ENCODE results near the gene GIMAP6.
"Not testable (repeated sequence)": the region's sequence is repeated elsewhere in the genome, so short reads cannot be mapped to it uniquely, and the experiment has no call there.

Gene GIMAP6

DNA sequence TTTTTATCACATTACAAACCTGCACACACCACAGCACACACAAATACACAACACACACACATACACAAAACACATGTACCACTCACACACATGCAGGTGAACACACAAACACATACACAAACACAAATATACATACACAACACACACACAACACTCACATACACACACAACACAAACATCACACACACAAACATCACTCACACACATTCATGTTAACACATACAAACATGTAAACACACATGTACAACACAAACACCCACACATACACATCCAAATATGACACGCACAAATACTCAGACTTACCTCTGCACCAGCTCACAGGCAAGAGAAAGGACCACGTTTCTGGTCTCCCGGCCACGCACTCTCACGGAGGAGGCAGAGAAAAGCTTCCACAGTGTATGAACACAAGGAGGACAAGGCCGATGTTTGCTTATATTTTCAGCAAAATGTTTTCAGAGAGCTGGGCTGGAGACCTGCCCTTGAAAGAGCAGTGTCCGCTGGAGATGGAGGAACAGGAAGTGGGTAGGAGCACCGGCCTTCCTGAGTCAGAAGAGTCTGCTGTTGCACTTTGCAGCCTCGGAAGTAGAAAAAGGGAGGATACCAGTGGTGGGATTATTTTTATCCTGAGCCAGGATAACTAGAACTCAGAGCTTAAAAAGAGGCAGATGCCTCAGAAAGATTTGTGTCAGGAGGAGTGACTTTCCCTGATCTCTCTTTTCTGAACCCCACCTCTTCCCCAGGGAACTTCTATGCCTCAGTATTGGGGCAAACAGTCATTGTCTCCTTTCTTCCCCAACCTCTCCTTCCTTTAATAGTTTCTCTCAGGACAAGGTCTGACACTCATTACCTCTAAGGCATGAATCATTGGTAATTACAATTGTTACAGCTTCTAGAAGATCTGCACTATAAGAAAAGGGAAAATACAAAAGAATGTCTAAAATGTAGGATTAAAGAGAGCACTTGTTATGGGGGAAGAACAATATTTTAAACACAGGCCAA is at the start of gene GIMAP6:
GIMAP6 (minus strand) TSS at position 520 of the 999 bp plus-strand sequence. CDS start 2,243 bp downstream, outside the sequence.
- peak; percentile 35 for DNase-seq

DNA sequence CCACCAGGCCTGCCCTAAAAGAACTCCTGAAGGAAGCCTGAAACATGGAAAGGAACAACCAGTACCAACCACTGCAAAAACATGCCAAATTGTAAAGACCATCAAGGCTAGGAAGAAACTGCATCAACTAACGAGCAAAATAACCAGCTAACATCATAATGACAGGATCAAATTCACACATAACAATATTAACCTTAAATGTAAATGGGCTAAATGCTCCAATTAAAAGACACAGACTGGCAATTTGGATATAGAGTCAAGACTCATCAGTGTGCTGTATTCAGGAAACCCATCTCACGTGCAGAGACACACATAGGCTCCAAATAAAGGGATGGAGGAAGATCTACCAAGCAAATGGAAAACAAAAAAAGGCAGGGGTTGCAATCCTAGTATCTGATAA is 48.2 kb upstream of the GIMAP6 start:
- not testable (repeated sequence) for DNase-seq

DNA sequence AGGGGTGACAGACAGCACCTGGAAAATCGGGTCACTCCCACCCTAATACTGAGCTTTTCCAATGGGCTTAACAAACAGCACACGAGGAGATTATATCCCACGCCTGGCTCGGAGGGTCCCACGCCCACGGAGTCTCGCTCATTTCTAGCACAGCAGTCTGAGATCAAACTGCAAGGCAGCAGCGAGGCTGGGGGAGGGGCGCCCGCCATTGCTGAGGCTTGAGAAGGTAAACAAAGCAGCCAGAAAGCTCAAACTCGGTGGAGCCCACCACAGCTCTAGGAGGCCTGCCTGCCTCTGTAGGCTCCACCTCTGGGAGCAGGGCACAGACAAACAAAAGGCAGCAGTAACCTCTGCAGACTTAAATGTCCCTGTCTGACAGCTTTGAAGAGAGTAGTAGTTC is 46.4 kb upstream of the GIMAP6 start:
- not testable (repeated sequence) for DNase-seq

DNA sequence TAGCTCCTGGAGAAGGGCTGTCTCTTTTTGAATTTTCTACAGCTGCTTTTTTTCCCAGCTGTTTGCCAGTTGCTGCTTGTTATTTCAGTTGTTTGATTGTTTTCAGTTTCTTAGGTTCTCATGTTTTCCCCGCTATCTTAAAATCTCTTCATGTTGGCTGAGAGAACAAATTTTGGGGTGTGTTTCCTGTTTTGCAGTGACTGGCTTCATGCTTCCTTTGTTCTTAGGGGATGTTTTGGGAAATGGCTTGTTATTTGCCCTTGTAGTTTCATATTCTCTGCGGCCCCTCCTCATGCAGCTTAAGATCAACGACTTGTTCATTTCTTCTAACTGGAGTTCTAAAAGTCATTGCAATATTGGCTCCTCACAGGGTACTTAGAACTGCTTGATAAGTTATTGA is 44.7 kb upstream of the GIMAP6 start:
- not testable (repeated sequence) for DNase-seq

DNA sequence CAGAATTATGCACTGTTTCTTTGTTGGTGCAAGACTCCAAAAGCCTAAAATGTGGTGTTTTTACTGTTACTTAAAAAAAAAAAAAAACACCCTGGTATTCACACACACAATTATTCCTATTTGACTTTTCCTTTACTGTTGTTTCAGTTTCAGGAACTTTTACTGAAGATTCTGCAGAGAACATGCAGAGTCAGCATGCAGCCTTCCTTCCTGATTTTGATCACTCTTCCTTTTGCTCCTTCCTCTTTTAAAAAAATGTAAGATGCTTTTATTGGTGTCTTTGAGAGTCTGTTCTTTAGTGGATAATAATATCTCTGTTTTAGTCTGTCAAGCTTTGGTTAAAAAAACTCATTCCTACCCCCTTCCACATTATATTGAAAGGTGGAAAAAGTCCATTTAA is 44.1 kb upstream of the GIMAP6 start:
- not testable (repeated sequence) for DNase-seq

DNA sequence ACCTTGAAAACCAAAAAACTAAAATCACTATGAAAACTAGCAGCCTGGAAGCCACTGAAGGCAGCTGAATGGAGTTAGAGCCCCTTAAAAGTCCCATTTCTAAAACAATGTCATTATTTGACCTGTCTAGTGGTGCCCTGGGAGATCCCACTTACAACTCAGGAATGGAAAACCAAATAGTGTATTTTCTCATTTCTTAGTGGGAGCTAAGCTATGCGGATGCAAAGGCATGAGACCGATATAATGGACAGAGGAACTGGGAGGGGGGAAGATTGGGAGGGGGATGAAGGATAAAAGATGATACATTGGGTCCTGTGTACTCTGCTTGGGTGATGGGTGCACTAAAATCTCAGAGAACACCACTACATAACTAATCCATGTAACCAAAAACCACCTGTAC is 43.5 kb upstream of the GIMAP6 start:
- no peak for DNase-seq

DNA sequence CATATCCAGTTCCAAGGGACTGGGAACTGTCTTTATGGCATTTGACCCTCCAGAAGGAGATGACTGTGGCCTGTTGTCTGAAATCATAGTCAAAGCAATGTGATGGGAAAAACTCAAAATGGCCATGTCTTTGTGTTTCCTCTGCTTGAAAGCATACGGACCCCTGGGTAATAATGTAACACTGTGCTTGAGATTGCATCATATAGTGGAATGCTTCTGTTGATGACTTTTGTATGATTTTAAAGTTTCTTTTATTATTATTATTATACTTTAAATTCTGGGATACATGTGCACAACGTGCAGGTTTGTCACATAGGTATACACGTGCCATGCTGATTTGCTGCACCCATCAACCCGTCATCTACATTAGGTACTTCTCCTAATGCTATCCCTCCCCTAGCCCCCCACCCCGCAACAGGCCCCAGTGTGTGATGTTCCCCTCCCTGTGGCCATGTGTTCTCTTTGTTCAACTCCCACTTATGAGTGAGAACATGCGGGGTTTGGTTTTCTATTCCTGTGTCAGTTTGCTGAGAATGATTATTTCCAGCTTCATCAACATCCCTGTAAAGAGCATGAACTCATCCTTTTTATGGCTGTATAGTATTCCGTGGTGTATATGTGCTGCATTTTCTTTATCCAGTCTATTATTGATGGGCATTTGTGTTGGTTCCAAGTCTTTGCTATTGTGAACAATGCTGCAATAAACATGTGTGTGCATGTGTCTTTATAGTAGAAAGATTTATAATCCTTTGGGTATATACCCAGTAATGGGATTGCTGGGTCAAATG is 39.8 kb upstream of the GIMAP6 start:
- DNase-seq, result not testable (repeated sequence)

DNA sequence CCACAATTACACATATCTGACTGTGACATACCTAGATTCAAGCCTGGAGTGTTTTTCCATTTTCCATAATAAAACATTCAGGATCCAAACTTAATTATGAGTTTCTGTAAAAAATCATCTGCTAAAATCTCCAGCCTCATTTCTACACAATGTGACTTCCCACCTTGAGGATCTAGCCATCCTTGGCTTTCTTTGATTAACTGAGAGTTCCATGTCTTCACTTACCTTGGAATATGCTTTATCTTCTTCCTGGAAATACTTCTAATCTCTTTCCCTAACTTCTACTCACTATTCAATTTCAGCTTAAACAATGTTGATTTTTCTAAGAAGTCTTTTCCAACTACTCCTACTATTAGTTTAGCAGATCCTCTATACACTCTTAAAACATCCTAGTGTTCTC is 36.8 kb upstream of the GIMAP6 start:
- no peak for DNase-seq

DNA sequence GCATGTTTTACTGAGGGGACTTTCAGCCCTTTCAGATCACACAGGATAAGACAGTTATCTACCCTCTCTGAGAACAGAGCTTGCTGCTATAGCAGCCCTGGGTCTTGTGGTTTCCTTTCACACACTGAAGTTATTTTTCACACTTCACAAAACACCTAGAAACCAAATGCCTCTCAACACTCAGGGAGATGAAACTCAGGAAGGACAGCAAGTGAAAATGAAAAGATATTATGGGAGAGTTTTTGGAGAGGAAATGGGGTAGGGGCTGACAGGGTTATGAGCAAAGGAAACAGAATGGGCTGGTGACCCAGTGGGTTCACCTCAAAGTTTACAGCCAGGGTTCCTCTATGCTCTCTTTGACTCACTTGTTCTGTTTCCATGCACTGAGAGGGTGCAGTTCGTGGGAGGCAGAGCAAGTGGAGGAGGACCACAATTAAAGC is 36.3 kb upstream of the GIMAP6 start:
- DNase-seq, result peak; percentile 64

DNA sequence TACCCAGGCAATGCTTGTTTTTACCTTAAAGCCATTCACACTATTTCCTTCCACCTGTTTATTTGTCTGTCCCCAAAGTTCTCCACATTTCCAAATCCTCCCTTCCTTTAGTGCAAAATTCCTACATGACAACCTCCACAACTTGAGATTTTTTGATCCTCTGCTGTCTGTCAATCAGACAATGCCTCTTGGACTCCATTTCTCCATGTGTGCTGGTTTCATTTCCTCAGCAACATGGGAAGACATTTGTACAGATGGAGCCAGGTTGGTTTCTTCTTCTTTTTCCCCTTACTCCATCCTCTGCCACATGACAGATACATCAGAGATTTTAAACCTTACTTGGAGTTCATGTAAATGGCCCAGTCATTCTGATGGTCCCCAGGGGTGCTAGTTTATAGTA is 34.2 kb upstream of the GIMAP6 start:
- DNase-seq, result no peak

DNA sequence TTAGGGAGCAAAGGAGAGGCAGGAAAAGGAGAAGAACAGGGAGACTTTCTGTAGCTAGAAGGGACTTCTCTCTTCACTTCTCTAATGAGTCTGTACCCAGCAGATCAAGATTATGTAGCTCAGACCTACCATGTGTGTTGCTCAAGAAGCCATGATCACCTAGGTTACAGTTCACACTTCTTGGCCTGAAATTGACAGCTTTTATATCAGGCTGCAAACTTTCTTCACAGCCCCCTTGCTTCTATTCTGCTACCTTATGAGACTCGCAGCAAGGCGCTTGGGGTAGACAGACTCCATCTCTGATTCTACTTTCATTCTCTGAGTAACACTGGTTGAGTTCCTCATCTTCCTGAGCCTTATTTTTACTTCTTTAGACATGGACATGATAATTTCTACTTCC is 33.7 kb upstream of the GIMAP6 start:
- DNase-seq, result no peak

DNA sequence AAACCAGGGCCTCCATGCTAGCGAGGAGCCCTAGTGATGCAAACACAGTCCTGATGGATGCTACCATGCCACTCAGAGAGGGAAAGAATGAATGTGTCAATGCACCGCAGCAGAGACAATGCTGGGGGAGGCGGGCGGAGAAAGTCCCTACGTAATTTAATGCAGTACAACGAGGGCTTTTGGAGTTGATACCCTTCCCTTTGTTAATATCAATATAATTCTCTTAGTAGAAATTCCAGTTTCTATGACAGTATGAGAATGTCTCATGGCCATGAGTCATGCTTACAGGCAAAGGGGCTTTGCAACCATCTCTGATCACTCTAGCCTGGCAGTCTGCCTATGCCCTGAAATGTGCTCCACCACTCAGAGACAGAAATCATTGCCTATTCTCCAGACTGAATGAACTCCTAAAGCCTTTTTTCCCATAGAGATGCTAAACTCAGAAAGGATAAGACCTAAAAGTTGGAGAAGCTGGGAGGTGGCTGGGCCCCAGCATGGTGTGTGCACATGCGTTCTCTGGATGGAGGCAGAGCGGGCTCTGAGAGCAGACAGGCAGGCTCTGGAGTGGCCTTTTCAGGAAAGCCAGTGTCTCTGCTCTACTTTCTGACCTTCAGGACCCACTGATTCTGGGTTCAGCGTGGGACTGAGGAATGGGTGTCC is 33.0 kb upstream of the GIMAP6 start:
- DNase-seq, result peak; percentile 50

DNA sequence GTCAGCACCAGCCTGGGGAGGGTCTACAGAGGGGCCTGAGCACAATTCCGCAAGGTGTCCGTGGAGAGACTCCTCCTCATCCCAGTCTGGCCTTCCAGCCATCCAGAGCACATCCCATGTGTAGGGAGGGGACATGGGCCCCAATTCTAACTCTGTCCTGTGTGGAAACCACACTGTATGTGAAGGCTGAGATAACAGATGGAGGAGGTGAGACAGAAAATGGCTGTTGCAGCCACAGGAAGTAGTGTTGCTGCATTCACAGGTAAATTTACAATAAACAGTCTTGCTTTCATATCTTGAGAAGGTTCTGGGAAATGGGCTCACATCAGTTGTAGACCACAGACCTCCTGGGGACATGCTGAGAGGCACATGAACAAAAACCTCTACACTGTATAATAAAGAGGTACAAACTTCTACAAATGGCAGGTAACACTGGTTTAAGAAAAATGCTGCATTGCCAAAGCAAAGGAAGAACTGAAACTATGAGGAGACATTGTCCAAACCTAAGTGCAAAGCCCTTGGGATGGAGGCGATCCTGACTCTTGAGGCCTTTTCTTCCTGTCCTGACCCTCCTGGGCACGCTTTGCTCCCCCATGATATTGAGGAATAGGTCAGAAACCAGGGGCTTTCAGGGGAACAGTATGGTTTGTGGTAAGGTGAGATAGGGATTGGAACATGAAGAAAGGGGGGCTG is 31.8 kb upstream of the GIMAP6 start:
- DNase-seq, result no peak

DNA sequence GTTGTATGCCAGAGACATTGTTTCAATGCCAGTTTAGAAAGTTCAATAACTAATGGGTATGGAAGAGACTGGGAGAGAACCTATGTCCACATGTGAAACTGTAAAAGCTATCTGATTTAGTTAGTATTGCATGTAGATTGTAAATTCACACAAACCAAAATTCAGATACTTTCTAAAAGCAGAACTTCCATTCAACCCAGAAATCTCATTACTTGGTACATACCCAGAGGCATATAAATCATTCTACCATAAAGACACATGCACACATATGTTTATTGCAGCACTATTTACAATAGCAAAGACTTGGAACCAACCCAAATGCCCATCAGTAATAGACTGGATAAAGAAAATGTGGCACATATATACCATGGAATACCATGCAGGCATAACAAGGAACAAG is 30.6 kb upstream of the GIMAP6 start:
- not testable (repeated sequence) for DNase-seq

DNA sequence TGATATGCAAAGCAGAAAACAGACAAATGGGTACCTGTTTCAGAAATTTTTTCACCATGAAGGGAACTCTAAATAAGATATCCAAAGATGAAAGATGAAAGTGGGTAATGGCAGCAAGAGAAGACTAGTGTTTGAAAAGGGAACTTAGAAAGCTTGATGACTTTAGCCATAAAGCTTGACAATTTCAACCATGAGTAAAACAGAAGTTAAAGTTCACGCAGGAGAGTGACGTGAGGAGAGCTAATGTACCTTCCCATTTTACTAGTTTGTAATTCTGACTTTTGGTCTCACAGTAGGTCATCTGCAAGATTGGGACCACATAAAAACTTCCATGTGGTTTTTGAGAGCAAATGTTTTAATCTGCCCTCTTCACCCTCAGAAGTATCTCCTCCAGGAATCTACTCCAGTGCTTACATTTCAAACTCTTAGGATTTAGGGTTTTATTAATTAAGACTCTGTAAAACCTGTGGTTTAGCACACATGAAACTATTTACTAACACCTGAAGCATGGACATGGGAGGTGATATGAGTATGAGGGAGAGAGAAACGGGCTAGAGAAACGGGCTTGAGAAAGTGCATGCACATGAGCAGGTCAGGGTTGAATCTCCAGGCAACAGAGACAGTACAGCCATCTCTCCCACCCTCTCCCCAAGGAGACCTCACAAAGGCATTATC is 28.9 kb upstream of the GIMAP6 start:
- no peak for DNase-seq

DNA sequence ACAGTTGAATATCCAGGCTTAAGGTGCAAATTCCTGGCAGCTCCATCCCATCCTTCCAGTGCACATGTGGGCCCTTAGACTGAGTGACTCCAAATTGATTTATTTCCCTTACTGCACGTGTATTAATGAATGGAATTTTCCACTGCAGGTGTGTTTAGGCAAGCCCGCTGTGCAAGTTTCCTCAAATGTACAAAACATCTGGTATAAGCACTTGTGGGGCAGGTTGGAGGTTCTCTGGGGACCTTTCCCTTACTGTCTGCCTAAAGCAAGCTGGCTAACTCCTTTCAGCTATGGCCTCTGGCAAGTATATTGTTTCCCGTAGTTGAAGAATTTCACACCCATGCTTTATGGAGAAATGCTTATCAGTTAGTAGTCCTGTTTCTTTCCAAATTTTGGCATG is 25.3 kb upstream of the GIMAP6 start:
- no peak for DNase-seq

DNA sequence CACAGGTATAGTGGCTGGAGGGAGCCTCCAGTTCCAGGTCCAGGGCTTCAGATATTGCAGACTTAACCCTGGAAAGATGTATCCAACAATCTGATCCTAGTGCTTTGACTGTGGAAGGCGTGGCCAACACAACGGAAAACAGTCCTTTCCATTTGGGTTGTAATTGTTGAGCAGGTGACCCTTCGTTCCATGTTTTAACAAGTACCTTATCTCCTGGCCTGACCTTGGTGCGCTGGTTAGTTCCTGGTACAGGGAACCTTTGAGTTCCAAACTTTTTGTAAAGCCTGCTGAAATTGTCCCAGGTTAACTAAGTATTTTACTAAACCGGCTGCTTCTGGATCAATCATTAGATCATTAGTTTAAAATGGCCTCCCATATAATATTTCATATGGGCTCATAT is 23.9 kb upstream of the GIMAP6 start:
- no peak for DNase-seq

DNA sequence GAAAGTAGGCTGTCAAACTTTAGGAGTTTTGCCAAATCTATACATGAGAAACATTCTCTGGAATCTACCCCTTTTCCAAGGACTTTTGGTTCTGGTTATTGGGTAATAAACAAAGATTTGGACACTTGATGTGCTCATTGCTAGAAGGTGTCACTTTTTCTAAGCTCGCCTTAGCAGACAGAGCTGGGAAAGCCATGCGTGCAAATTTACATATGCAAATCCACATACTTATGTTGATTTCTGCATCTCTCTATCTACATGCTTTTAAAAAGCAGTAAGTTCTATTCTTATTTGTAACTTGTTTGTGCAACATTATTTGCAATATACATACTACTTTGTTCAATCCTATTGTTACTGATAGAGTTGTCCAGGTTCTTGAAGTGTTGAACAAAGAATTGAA is 22.5 kb upstream of the GIMAP6 start:
- no peak for DNase-seq

DNA sequence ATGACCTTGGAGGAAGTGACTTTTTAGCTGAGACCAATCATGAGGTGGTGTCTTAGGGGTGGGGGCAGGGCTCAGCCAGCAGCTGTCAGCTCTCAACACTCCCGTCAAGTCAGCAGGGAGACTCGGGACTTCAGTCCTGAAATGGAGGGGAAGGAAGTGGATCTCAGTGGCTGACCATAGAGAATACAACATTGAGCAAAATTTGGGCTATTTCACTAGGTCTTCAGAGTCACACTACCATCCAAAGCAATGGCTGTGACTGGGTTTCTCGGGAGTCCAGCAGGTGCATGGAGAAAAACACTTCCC is 16.8 kb upstream of the GIMAP6 start:
- DNase-seq, result no peak

DNA sequence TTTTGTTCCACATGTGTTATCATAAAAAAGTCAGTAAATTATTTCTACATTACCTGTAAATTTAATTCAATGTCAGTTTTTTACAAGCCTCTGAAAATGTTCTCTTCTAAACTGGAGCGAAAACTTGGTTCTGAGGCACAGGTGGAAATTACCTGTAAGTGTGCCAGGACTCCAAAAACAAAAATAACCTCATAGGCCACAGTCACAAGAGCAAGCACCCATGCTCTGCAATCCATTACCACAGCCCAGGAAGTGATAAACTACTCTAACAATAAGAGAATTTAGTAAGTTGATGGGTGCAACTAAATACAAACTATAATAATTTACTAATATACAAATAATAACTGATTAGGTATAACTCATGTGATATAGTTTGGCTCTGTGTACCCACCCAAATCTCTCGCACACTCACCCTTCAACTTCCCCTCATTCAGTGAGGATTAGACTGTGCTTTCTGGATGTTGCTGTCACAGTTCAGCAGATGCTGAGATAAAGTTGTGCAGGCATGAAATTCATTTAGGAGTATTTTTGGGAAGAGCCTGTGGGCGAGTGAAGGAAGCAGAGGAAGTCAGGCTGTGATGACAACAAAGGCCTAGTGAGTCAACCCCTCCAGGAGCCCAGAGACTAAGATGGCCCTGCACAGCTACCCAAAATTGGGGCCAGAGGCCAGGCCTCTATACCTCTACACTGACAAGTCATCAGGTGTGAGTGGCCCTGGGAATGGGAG is 16.3 kb upstream of the GIMAP6 start:
- no peak for DNase-seq

DNA sequence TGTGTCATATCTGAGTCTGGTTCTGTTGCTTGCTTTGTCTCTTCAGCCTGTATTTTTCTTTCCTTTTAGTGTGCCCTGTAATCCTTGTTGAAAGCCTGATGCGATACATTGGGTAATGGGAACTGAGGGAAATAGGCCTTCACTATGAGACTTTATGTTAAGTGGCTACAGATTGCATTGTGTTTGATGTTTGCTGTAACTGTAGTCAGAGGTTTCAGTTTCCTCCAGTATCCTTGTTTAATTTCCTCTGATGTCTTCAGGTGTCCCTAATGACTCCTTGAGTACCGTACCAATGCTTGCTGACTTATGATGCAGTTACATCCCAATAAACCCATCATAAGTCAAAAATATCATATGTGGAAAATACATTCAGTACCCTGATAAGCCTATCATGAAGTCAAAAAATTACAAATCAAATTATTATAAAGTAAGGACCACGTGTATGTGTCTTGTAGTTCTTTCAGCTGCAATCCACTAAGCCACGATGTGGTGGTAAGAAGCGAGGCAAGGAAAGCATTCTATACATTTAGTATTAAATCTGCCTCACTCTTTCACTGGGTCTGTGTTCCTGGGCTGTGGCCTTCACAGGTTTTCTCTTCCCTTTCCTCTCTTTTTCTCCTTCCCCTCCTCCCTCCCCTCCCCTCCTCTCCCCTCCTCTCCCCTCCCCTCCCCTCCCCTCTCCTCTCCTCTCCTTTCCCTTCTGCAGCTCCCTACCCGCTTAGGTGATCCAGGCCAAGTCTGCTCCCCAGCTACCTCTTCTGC is 13.3 kb upstream of the GIMAP6 start:
- no peak for DNase-seq
